ENCODE data around the gene CEL.
"Not testable (repeated sequence)": the region's sequence is repeated elsewhere in the genome, so short reads cannot be mapped to it uniquely, and the experiment has no call there.

CEL gene

GRCh38 chr9:133081957-133082644 is 20.3 kb downstream of the CEL start:
- POLR2A ChIA-PET (ENCODE audit: low non-redundant PET); DNase-seq (ENCODE audit: low spot score); H3K27ac ChIP-seq: not testable (repeated sequence)
- CTCF ChIA-PET, result interaction anchor here (0.7 kb wide), 1 partner anchor 33 kb away, joined by 3 read pairs; no protein-coding TSS in a partner anchor

- CTCF ChIA-PET; DNase-seq (ENCODE audit: low spot score); H3K27ac ChIP-seq; POLR2A ChIA-PET (ENCODE audit: low non-redundant PET): not testable (repeated sequence)
Observed at GRCh38 chr9:133083688-133084087, 21.9 kb downstream of the CEL start.

- CTCF ChIA-PET, result interaction anchor here (0.6 kb wide), 1 partner anchor 92 kb away, joined by 4 read pairs; no protein-coding TSS in a partner anchor
- H3K27ac ChIP-seq; POLR2A ChIA-PET (ENCODE audit: low non-redundant PET); DNase-seq (ENCODE audit: low spot score): not testable (repeated sequence)
Observed at GRCh38 chr9:133086212-133086860, 24.6 kb downstream of the CEL start.

- H3K27ac ChIP-seq, result no peak overlapping the region
- TF ChIP-seq, protein P1, sequence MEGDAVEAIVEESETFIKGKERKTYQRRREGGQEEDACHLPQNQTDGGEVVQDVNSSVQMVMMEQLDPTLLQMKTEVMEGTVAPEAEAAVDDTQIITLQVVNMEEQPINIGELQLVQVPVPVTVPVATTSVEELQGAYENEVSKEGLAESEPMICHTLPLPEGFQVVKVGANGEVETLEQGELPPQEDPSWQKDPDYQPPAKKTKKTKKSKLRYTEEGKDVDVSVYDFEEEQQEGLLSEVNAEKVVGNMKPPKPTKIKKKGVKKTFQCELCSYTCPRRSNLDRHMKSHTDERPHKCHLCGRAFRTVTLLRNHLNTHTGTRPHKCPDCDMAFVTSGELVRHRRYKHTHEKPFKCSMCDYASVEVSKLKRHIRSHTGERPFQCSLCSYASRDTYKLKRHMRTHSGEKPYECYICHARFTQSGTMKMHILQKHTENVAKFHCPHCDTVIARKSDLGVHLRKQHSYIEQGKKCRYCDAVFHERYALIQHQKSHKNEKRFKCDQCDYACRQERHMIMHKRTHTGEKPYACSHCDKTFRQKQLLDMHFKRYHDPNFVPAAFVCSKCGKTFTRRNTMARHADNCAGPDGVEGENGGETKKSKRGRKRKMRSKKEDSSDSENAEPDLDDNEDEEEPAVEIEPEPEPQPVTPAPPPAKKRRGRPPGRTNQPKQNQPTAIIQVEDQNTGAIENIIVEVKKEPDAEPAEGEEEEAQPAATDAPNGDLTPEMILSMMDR (conservative IDR thresholded peaks at IDR 0.05; ENCODE audit: low read depth), result no peak
- DNase-seq (ENCODE audit: low spot score), result no peak
- ChIA-PET POLR2A (ENCODE audit: low non-redundant PET) (no interaction called here), CTCF (no interaction called here)
Observed at GRCh38 chr9:133086894-133087293, 25.1 kb downstream of the CEL start.

DNA sequence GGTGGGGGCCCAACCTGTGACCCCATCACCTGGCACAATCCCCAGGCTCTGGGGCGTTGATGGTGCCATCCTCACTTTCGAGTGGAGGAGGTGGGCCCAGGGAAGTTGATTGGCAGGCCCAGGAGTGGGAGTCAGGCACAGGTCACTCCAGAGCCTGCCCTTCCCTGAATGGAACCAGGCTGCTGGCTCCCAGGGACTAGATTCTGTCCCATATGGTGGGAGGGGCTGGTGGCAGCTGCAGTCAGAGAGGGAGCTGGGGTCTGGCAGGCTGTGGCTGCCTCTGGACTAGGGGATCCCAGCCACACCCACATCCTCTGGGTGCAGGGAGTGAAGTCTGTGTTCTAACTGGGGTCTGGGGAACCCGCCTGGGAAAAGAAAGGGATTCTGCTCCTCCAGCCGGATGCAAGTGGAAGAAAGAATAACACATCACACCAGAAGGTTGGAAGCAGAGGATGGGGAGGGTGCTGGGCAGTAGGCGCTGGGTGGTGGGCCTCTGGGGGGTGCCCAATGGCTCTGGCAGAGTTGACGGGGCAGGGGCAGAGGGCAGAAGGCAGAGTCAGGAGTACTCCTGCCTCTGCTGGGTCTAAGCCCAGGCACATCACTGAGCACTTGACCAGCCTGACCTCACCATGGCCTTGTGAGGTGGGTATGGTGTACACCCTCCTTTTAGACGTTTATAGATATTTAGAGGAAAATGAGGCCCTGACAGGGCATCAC is 25.8 kb downstream of the CEL start:
- DNase-seq (ENCODE audit: low spot score), result no peak
- ChIA-PET CTCF (interaction anchor here (1.0 kb wide), 1 partner anchor 39 kb away, joined by 6 read pairs; no protein-coding TSS in a partner anchor), POLR2A (ENCODE audit: low non-redundant PET) (no interaction called here)

GRCh38 chr9:133088146-133088750 is 26.5 kb downstream of the CEL start:
- ChIA-PET CTCF (interaction anchor here (0.7 to 1.0 kb wide), 2 partner anchors 15 to 40 kb away, joined by 3 to 6 read pairs; no protein-coding TSS in a partner anchor), POLR2A (ENCODE audit: low non-redundant PET) (no interaction called here)
- TF ChIP-seq, protein P1 (conservative IDR thresholded peaks at IDR 0.05; ENCODE audit: low read depth), result no peak
- H3K27ac ChIP-seq, result no peak overlapping the region
- DNase-seq (ENCODE audit: low spot score), result no peak

More for the DNA sequence above, 25.8 kb downstream of the CEL start:
- TF ChIP-seq, protein P1 (conservative IDR thresholded peaks at IDR 0.05; ENCODE audit: low read depth), result no peak
- H3K27ac ChIP-seq, result no peak overlapping the region

GRCh38 chr9:133088756-133089155 is 27.0 kb downstream of the CEL start:
- ChIA-PET POLR2A (ENCODE audit: low non-redundant PET) (no interaction called here), CTCF (interaction anchor here (0.6 to 1.0 kb wide), 3 partner anchors 14 to 41 kb away, joined by 3 to 6 read pairs (median 4); no protein-coding TSS in a partner anchor)
- no peak overlapping the region for H3K27ac ChIP-seq
- no peak for DNase-seq (ENCODE audit: low spot score)
- TF ChIP-seq, protein P1 (conservative IDR thresholded peaks at IDR 0.05; ENCODE audit: low read depth), result no peak
